DND-41 (cell line): ENCODE results near the gene TBC1D9.

Experiments
- ATAC-seq: fragments of 200-7000 bp; cut with Tn5 transposase; 3 replicates; pipeline ENCODE4 v1.9.1; 2021; ENCODE audit warnings: low read depth; ENCODE audit not compliant: insufficient read depth
- DNase-seq: peaks from one replicate; pipeline ENCODE4 v3.0.0-alpha.2; 2020
- H2AFZ ChIP-seq: 2 replicates; pipeline ENCODE4 v1.6.0; 2012; ENCODE audit warnings: low read depth, low read length
- H3K27ac ChIP-seq: 2 replicates; pipeline ENCODE4 v1.5.1; 2012; ENCODE audit warnings: low read length, inconsistent platforms
- H3K27me3 ChIP-seq: fragments of 200-600 bp; sonication (generic); 2 replicates; pipeline ENCODE4 v1.6.0; 2012; ENCODE audit warnings: low read length, mild to moderate bottlenecking, inconsistent platforms; ENCODE audit not compliant: insufficient read depth, poor library complexity
- H3K36me3 ChIP-seq: 2 replicates; pipeline ENCODE4 v1.5.1; 2012; ENCODE audit warnings: low read length, inconsistent platforms; ENCODE audit not compliant: insufficient read depth
- H3K4me1 ChIP-seq: 2 replicates; pipeline ENCODE4 v1.5.1; 2012; ENCODE audit warnings: mild to moderate bottlenecking, low read length; ENCODE audit not compliant: insufficient read depth
- H3K4me2 ChIP-seq: 2 replicates; pipeline ENCODE4 v1.6.0; 2012; ENCODE audit warnings: mild to moderate bottlenecking, moderate library complexity, low read length, inconsistent platforms; ENCODE audit not compliant: insufficient read depth
- H3K4me3 ChIP-seq, 2 experiments: fragments of 200-600 bp in 1 of 2; shearing (Covaris generic) in 1 of 2; 2 replicates each; pipeline ENCODE4 v1.5.1; 2012 to 2016; ENCODE audit warnings: inconsistent platforms in 2 of 2, low read length in 2 of 2, mild to moderate bottlenecking in 2 of 2, low read depth in 1 of 2, moderate library complexity in 1 of 2
- H3K79me2 ChIP-seq: 2 replicates; pipeline ENCODE4 v1.6.0; 2012; ENCODE audit warnings: low read length, inconsistent platforms; ENCODE audit not compliant: insufficient read depth
- H3K9ac ChIP-seq: 2 replicates; pipeline ENCODE4 v1.6.0; 2012; ENCODE audit warnings: low read depth, mild to moderate bottlenecking, inconsistent platforms, low read length, moderate library complexity
- H3K9me3 ChIP-seq: 2 replicates; pipeline ENCODE4 v1.5.1; 2012; ENCODE audit warnings: low read length, moderate library complexity, mild to moderate bottlenecking, inconsistent platforms; ENCODE audit not compliant: insufficient read depth, severe bottlenecking
- H4K20me1 ChIP-seq: 2 replicates; pipeline ENCODE4 v1.6.0; 2012; ENCODE audit warnings: low read length; ENCODE audit not compliant: insufficient read depth
- EZH2 ChIP-seq: IDR thresholded peaks from 3 replicates; pipeline ENCODE4 v1.6.1; 2012; ENCODE audit warnings: borderline replicate concordance, low read depth, mild to moderate bottlenecking, moderate library complexity, low read length, inconsistent platforms; ENCODE audit not compliant: severe bottlenecking
- TF ChIP-seq, protein P1 (sequence below): IDR thresholded peaks from 2 replicates; pipeline ENCODE4 v1.5.1; 2012; ENCODE audit warnings: borderline replicate concordance, low read length, moderate library complexity, mild to moderate bottlenecking; ENCODE audit not compliant: poor library complexity, severe bottlenecking; ENCODE audit errors: extremely low read depth

TBC1D9 gene

DNA sequence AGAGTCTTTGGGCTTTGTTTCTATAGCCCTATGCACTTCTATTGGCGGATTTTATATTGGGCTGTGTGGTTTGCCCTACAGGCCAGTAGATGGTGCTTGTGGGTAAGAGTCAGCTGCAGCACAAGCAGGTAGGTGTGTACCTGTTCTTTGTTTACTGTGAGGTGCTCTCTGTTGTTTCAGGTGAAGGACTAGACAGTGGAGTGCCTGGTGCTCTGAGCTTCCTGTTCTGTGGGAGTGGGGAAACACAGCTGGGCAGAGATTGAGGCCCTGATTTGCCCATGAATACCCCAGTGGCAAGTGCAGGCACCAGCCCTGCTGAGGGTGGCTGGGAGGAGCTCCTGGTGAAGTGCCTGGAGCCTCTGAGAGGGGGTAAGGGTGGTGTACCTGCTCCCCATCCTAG lies 161.1 kb downstream of the TBC1D9 start:
- Histone ChIP-seq H3K36me3 (no peaks in the 10 kb centered on the region), H4K20me1 (no peaks in the 10 kb centered on the region), H2AFZ (no peak overlapping the region), H3K9ac (no peak overlapping the region), H3K27me3 (no peaks in the 10 kb centered on the region), H3K4me1 (no peaks in the 10 kb centered on the region), H3K27ac (no peak overlapping the region), H3K4me2 (no peak overlapping the region), H3K9me3 (no peaks in the 10 kb centered on the region), H3K4me3 (no peak overlapping the region), H3K79me2 (no peaks in the 10 kb centered on the region)
- no peak for DNase-seq
- ATAC-seq: no peak
- TF ChIP-seq EZH2: no peak
- TF ChIP-seq, protein P1, sequence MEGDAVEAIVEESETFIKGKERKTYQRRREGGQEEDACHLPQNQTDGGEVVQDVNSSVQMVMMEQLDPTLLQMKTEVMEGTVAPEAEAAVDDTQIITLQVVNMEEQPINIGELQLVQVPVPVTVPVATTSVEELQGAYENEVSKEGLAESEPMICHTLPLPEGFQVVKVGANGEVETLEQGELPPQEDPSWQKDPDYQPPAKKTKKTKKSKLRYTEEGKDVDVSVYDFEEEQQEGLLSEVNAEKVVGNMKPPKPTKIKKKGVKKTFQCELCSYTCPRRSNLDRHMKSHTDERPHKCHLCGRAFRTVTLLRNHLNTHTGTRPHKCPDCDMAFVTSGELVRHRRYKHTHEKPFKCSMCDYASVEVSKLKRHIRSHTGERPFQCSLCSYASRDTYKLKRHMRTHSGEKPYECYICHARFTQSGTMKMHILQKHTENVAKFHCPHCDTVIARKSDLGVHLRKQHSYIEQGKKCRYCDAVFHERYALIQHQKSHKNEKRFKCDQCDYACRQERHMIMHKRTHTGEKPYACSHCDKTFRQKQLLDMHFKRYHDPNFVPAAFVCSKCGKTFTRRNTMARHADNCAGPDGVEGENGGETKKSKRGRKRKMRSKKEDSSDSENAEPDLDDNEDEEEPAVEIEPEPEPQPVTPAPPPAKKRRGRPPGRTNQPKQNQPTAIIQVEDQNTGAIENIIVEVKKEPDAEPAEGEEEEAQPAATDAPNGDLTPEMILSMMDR: peak; percentile 44

DNA sequence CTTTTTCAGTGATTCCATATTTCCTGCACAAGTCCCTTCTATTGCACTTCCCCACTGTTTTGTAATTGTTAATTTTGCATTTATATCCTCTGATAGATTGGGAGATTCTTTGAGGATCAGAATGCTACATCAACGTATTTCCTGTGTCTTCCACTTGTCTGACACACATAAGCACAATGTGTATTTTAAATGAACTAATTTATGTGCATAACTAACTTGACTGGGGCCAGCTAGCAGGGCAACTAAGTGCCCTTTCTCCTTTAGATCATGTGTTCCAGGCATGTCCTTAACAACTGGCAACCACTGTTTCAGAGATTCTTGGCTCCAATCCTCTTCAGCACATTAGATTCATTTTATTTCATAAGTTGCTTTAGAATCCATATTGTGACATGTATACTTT lies 171.7 kb downstream of the TBC1D9 start:
- TF ChIP-seq, protein P1: no peak
- TF ChIP-seq EZH2: no peak
- DNase-seq (no peak), ATAC-seq (no peak)
- no peaks in the 10 kb centered on the region for H4K20me1 ChIP-seq
- no peaks in the 10 kb centered on the region for H3K79me2 ChIP-seq
- H3K4me1 ChIP-seq: no peaks in the 10 kb centered on the region
- peaks cover 2% of the 10 kb centered on the region for H3K27me3 ChIP-seq
- H3K36me3 ChIP-seq: no peaks in the 10 kb centered on the region
- no peak overlapping the region for H2AFZ ChIP-seq
- no peak overlapping the region for H3K4me3 ChIP-seq
- no peak overlapping the region for H3K9ac ChIP-seq
- H3K9me3 ChIP-seq: no peaks in the 10 kb centered on the region
- H3K27ac ChIP-seq: no peak overlapping the region
- H3K4me2 ChIP-seq: no peak overlapping the region

DNA sequence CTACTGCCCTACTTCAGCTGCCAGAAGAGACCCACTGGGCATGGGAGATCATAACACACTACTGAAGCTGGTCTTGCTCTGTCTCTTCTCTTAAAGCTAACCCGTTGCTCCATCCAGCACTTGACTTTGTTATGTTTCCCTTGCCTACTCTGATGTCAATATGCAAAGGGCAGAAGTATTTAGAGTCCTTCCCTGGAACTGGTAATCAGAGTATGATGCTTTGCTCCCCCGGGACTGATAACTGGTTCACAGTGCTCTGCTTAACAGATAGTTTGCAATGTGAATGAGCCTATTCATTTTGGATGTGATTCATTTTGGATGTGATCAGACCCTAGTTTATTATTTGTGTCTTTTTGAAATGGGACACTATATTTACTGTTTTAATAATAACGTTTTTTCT lies 175.1 kb downstream of the TBC1D9 start:
- Histone ChIP-seq H3K4me1 (no peaks in the 10 kb centered on the region), H4K20me1 (no peaks in the 10 kb centered on the region), H3K27ac (no peak overlapping the region), H3K4me3 (no peak overlapping the region), H3K27me3 (no peaks in the 10 kb centered on the region), H2AFZ (no peak overlapping the region), H3K36me3 (no peaks in the 10 kb centered on the region), H3K9ac (no peak overlapping the region), H3K4me2 (no peak overlapping the region), H3K9me3 (no peaks in the 10 kb centered on the region), H3K79me2 (no peaks in the 10 kb centered on the region)
- no peak for ATAC-seq
- no peak for DNase-seq
- TF ChIP-seq, protein P1: no peak
- TF ChIP-seq EZH2: no peak

DNA sequence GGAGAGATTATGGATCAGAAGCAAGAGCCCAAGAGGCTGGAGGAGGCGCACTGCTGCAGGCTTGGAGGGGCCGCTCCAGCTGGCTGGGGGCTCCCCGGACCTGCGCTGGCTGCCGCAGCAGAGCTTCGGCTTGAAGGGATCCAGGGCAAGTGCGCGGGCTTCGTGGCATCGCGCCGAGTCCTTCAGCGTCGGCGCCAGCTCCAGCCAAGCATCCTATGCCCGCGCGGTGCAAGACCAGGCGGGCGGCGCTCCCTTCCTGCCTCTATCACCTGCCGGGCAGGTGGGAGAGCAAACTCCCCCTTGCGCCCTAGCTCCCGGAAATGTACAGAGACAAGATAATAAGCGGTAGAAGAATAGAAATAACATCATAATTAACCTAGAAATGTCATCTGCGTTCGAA lies 176.9 kb downstream of the TBC1D9 start:
- no peaks in the 10 kb centered on the region for H3K9me3 ChIP-seq
- H4K20me1 ChIP-seq: no peaks in the 10 kb centered on the region
- ATAC-seq: no peak
- no peak overlapping the region for H3K9ac ChIP-seq
- H3K79me2 ChIP-seq: no peaks in the 10 kb centered on the region
- H3K36me3 ChIP-seq: no peaks in the 10 kb centered on the region
- TF ChIP-seq, protein P1: no peak
- no peak for TF ChIP-seq EZH2
- peaks cover 4% of the 10 kb centered on the region for H3K27me3 ChIP-seq
- no peak overlapping the region for H2AFZ ChIP-seq
- DNase-seq: no peak
- no peak overlapping the region for H3K4me3 ChIP-seq
- no peak overlapping the region for H3K4me2 ChIP-seq
- H3K4me1 ChIP-seq: no peaks in the 10 kb centered on the region
- H3K27ac ChIP-seq: no peak overlapping the region
